ENCODE measurements around the gene SEMA3B. TPM values are rescaled to one million over a fixed set of nuclear protein-coding genes. Genes with fewer than 3 reads are reported as not detected.
A peak's percentile ranks its signal among the peaks of the same experiment; 100 is the strongest.
"Not testable (repeated sequence)": the region's sequence is repeated elsewhere in the genome, so short reads cannot be mapped to it uniquely, and the experiment has no call there.

The SEMA3B gene
- total RNA-seq, 1 experiment from 2014 or later = 7.6 TPM

DNA sequence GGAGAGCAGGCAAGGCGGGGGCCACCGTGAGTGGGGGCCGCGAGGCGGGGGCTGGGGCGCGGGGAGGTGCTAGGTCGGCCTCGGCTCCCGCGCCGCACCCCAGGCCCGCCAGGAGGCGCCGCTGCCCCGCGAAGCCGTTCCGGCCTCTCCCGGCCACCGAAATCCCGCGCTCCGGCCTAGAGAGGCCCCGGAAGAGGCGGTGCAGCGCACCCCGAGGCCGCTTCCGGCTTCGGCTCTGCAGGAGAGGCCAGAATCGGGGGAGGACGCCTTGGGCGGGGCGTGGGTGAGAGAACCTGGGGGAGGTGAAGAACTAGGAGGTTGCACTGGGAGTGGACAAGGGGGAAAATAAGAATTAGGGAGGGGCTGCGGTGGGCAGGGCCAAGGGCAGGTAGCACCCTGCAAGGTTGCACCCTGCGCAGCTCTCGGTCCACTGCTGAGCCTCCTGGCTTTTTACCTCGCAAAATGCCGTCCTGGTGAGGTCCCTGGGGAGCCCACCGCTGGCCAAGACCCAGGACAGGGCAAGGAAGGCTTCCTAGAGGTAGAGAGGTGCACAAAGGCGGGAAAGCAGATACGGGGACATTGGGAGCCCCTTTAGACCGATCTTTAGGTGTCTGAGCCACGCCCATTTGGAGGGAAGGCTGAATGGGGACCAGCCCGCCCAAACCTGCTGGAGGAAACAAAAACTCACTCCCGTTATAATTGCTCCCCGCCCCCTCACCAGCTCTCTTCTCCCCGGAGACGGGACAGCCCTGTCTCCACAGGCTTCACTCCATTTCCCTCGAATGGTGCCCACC, 41.4 kb upstream of the SEMA3B start:
- CTCF ChIA-PET = interaction anchor here (0.6 to 15.0 kb wide), 31 partner anchors 10 to 1424 kb away, joined by 3 to 209 read pairs (median 5); partner anchors contain the start of genes GNAI2, GNAT1, HYAL3 and NAA80
- DNase-seq (ENCODE audit: unreplicated experiment) = peak; percentile 95

GRCh38 chr3:50228184-50228763, 40.7 kb upstream of the SEMA3B start:
- CTCF ChIA-PET = interaction anchor here (0.6 to 15.0 kb wide), 22 partner anchors 9 to 1423 kb away, joined by 3 to 209 read pairs (median 6); partner anchors contain the start of genes GNAI2, GNAT1 and SEMA3B
- DNase-seq (ENCODE audit: unreplicated experiment); H3K36me3 Mint-ChIP-seq (ENCODE audit: insufficient read depth, unreplicated experiment); BruUV-seq (replicated peaks); H3K9me3 Mint-ChIP-seq (ENCODE audit: unreplicated experiment); intact Hi-C loops (cut with micrococcal nuclease): not testable (repeated sequence)
- POLR2A ChIA-PET = interaction anchor here (0.6 to 3.5 kb wide), 15 partner anchors 8 to 289 kb away, joined by 3 to 37 read pairs (median 5); partner anchors contain the start of gene GNAI2
- peak overlapping the region; percentile 74 for H3K4me3 Mint-ChIP-seq (ENCODE audit: unreplicated experiment)
- peaks cover 16% of the 10 kb centered on the region for H3K27me3 Mint-ChIP-seq (ENCODE audit: insufficient read depth, unreplicated experiment)
- H3K27ac Mint-ChIP-seq (ENCODE audit: low read depth, unreplicated experiment) = peak overlapping the region; percentile 17
- H3K4me1 Mint-ChIP-seq (ENCODE audit: insufficient read depth, unreplicated experiment) = peaks cover 18% of the 10 kb centered on the region

More for the DNA sequence above, 41.4 kb upstream of the SEMA3B start:
- Mint-ChIP-seq H3K27ac (ENCODE audit: low read depth, unreplicated experiment) (peak overlapping the region; percentile 17), H3K9me3 (ENCODE audit: unreplicated experiment) (no peaks in the 10 kb centered on the region), H3K36me3 (ENCODE audit: insufficient read depth, unreplicated experiment) (peaks cover 6% of the 10 kb centered on the region), H3K27me3 (ENCODE audit: insufficient read depth, unreplicated experiment) (peaks cover 16% of the 10 kb centered on the region), H3K4me1 (ENCODE audit: insufficient read depth, unreplicated experiment) (peaks cover 12% of the 10 kb centered on the region), H3K4me3 (ENCODE audit: unreplicated experiment) (peak overlapping the region; percentile 74)
- TF ChIP-seq CTCF (IDR thresholded peaks at IDR 0.05; ENCODE audit: unreplicated experiment) = peak; percentile 91
- POLR2A ChIA-PET = interaction anchor here (0.6 to 3.5 kb wide), 15 partner anchors 8 to 118 kb away, joined by 3 to 37 read pairs (median 5); partner anchors contain the start of gene GNAI2
- intact Hi-C loops (cut with micrococcal nuclease) = loop anchor here (1.0 kb wide), 4 partner anchors 19 to 46 kb away; no protein-coding TSS in a partner anchor
- BruUV-seq (replicated peaks) = no TSS peak

DNA sequence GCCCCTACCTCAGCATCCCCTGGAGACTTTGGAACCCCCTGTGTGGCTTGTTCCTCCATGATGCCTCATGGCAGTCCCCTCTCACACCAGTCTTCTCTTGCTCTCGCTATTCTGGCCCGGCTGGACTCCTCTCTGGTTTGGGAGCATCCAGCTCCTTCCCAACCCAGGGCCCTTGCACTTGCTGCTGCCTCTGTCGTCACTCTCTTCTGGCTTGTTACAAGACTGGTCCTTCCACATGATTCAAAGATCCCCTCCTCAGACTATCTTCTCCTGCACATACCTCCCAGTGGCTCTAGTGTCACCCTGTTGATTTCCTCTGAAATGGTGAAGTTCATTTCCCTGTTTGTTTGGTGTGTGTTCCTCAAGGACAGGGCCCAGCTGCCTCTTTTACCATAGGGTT, 39.5 kb upstream of the SEMA3B start:
- intact Hi-C loops (cut with micrococcal nuclease) = no loop called here
- Mint-ChIP-seq H3K36me3 (ENCODE audit: insufficient read depth, unreplicated experiment) (peaks cover 6% of the 10 kb centered on the region), H3K4me1 (ENCODE audit: insufficient read depth, unreplicated experiment) (peaks cover 24% of the 10 kb centered on the region), H3K27me3 (ENCODE audit: insufficient read depth, unreplicated experiment) (peaks cover 9% of the 10 kb centered on the region), H3K4me3 (ENCODE audit: unreplicated experiment) (peak overlapping the region; percentile 8), H3K9me3 (ENCODE audit: unreplicated experiment) (no peaks in the 10 kb centered on the region), H3K27ac (ENCODE audit: low read depth, unreplicated experiment) (peak overlapping the region; percentile 17)
- no TSS peak for BruUV-seq (replicated peaks)
- ChIA-PET CTCF (interaction anchor here (0.9 to 15.0 kb wide), 13 partner anchors 8 to 317 kb away, joined by 3 to 209 read pairs (median 7); partner anchors contain the start of genes GNAI2, GNAT1 and SEMA3B), POLR2A (interaction anchor here (0.7 to 1.1 kb wide), 2 partner anchors 31 to 175 kb away, joined by 3 read pairs; no protein-coding TSS in a partner anchor)
- TF ChIP-seq CTCF (IDR thresholded peaks at IDR 0.05; ENCODE audit: unreplicated experiment) = no peak
- DNase-seq (ENCODE audit: unreplicated experiment) = no peak

DNA sequence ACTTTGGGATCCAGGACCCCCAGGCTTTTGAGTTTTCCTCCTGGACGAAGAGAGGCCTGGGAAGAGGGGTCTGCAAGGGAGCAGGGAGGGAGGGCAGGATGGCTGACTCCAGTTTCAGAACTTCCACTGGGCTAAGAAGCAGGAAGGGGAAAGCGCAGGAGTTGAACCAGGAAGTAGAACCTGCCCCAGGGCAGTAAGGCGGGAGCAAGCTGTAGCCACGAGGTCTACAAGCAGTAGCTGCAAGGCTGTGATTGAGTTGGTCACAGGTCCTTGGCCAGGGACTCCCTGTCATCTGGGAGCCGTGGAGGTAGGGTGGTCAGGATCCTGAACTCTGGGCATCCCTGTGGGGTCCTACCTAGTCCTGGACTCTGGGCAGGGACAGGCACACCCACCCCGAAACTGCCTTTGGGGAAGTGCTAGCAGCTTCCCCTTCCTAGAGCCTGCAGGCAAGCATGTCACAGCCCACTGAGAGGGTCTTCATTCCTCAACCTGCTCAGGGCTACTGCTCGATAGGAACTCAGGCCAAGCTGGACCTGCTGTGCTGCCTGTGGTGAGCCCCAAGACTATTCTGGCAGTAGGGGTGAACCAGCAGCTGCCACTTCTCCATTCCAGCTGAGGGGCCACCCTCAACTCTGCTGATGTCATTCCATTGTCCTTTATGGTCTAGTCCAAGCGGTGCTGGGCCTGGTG, 38.7 kb upstream of the SEMA3B start:
- H3K27ac Mint-ChIP-seq (ENCODE audit: low read depth, unreplicated experiment) = no peak overlapping the region
- H3K36me3 Mint-ChIP-seq (ENCODE audit: insufficient read depth, unreplicated experiment) = peaks cover 6% of the 10 kb centered on the region
- ChIA-PET POLR2A (interaction anchor here (0.7 kb wide), 1 partner anchor 175 kb away, joined by 3 read pairs; no protein-coding TSS in a partner anchor), CTCF (interaction anchor here (1.0 to 7.1 kb wide), 7 partner anchors 13 to 94 kb away, joined by 4 to 107 read pairs (median 6); no protein-coding TSS in a partner anchor)
- peaks cover 24% of the 10 kb centered on the region for H3K4me1 Mint-ChIP-seq (ENCODE audit: insufficient read depth, unreplicated experiment)
- no peak for DNase-seq (ENCODE audit: unreplicated experiment)
- intact Hi-C loops (cut with micrococcal nuclease) = no loop called here
- H3K9me3 Mint-ChIP-seq (ENCODE audit: unreplicated experiment) = no peaks in the 10 kb centered on the region
- H3K27me3 Mint-ChIP-seq (ENCODE audit: insufficient read depth, unreplicated experiment) = peaks cover 1% of the 10 kb centered on the region
- H3K4me3 Mint-ChIP-seq (ENCODE audit: unreplicated experiment) = no peak overlapping the region
- no peak for TF ChIP-seq CTCF (IDR thresholded peaks at IDR 0.05; ENCODE audit: unreplicated experiment)
- BruUV-seq (replicated peaks) = no TSS peak

Measured in MCF 10A (cell line).